Central memory CD4-positive, alpha-beta T cell (primary cell): Measurements from ENCODE around the gene EIF3A.
"Not testable (repeated sequence)": the region's sequence is repeated elsewhere in the genome, so short reads cannot be mapped to it uniquely, and the experiment has no call there.

ENCODE experiments used
- DNase-seq: peaks from one replicate; pipeline ENCODE4 v3.0.0; 2022

EIF3A gene

DNA sequence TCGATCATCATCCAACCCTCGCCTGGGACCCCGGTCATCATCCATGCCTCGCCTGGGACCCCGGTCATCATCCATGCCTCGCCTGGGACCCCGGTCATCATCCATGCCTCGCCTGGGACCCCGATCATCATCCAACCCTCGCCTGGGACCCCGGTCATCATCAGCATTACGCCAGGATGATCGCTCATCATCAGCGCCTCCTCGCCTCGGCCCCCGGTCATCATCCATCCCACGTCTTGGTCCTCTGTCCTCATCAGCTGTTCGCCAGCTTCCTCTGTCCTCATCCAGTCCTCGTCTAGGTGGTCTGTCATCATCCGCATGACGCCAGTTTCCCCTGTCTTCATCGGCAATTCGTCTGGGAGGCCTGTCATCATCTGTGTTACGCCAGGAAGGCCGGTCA is 38.4 kb downstream of the EIF3A start:
- no peak for DNase-seq

DNA sequence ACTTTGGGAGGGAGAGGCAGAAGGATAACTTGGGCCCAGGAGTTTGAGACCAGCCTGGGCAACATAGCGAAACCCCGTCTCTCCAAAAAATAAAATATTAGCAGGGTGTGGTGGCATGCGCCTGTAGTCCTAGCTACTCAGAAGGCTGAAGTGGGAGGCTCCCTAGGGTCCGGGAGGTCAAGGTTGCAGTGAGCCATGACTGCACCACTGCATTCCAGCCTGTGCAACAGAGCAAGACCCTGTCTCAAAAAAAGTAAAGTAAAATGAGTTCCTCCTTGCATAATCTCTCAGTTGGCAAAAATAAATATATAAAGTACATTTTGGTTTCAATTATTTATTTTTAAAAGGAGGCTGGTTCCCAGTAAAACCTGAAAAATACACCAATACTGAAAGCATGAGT is 39.3 kb downstream of the EIF3A start:
- DNase-seq, result no peak

DNA sequence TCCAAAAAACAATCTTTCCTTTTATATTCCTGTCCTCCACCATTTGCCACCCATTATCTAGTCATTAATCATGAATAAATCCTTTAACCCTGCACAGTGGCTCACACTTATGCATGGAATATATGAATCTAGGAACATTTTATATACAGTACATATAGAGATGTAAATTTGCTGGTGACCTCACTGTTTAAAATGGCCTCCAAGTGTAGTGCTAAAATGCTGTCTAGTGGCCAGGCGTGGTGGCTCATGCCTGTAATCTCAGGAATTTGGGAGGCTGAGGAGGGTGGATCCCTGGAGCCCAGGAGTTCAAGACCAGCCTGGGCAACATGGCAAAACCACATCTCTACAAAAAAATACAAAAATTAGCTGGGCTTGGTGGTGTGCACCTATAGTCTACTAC is 41.5 kb downstream of the EIF3A start:
- DNase-seq, result no peak

DNA sequence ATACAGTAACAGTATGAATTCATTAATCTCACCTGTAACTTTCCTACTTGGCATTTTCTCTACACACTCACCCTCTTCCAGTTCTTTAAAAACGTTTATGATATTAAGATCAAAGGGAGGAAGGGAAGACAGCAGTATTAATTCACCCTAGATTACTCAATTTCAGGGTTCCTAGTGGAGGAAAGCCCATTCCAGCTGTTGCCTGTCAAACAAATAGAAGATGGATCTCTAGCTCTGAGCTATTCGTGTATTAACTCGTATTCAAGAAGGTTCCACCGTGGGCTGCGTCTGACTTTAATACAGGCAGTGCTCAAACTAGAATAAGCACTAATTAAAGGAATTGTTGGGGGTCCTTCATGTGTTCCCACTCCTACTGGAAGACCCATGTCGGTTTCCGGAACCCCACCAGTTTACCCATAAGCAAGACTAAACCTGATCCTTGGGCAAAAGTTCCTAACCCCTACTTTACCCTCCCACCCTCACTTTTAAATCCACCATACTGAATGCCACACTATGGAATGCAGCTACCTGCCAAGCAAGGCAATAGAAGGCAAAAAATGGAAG is 49.0 kb downstream of the EIF3A start:
- no peak for DNase-seq

DNA sequence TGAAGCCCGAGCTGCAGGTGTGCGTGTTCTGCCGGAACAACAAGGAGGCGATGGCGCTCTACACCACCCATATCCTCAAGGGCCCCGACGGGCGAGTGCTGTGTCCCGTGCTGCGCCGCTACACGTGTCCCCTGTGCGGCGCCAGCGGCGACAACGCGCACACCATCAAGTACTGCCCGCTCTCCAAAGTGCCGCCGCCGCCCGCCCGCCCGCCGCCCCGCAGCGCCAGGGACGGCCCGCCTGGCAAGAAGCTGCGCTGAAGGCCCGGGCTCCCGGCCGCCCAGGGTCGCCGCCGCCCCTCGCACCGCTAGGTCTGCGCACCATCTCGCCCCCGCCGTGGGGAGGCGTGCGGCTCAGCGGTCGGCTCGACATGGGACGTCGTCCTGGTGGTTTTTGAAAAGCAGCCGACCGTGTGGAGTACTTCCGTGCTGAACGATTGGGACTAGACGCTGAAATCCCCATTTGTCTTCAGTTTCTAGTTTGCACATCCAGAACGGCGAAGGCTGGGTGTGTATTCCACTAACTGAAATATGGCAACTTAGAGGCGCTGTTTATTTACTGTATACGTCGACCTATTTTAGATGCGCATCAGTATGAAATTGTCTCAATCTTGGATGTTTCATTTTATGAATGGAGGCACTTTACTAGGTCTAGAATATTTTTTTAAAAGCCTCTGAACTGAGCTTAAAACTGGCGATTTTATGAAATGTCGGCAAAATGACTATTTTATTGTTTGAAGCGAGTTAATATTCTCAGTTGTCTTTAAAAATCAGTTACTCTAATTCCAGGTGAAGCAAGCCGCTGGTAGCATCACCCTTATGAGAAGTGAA is 50.0 kb downstream of the EIF3A start:
- DNase-seq, result peak; percentile 44

DNA sequence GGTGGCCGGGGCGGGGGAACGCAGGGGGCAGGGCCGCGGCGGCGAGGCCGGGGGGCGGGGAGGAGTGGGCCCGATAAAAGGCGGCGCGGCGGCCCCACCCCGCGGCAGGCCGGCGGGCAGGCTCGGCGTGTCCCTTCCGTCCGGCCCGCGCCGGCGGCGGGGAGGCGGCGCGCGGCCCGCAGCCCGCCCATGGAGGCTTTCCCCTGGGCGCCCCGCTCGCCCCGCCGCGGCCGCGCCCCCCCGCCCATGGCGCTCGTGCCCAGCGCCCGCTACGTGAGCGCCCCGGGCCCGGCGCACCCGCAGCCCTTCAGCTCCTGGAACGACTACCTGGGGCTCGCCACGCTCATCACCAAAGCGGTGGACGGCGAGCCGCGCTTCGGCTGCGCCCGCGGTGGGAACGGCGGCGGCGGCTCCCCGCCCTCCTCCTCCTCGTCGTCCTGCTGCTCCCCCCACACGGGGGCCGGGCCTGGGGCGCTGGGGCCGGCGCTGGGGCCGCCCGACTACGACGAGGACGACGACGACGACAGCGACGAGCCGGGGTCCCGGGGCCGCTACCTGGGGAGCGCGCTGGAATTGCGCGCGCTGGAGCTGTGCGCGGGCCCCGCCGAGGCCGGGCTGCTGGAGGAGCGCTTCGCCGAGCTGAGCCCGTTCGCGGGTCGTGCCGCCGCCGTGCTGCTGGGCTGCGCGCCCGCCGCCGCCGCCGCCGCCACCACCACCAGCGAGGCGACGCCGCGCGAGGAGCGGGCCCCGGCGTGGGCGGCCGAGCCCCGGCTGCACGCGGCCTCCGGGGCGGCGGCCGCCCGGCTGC is 50.8 kb downstream of the EIF3A start, which contains the start of gene NANOS1:
Gene NANOS1 (plus strand): TSS at position 102 of the 808 bp plus-strand sequence. CDS start 88 bp downstream, at position 190.
- DNase-seq, result peak; percentile 9

DNA sequence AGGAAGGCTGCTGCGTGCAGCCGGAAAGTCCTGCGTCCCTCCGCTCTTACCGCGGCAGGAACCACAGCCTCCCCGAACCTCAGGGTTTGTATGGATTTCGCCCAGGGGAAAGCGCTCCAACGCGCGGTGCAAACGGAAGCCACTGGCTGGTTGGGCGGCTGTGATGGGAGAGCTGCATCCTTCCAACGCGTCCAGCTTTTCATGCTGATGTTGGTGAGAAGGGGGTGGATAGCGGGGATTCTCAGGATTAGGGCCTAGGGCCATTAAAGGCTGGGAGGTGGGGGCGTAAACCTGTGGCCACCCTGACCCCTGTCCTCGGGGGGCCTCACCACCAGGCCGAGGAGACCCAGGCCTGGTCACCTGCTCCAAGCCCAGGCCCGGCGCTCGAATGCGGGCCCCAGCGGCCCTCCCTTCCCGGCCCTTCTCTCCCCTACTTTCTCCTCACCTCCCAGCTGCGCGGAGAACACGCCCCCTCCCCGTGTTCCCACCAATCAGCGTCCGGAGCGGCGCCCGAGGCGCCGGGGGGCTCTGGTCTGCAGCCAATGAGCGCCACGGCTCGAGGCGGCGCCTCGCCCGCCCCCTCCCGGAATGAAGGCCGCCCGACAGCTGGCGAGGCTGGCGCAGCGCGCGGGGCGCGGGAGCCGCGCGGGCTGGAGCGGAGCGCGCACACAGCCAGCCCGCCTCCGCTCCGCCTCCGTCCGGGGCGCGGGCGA is 51.6 kb downstream of the EIF3A start:
- peak; percentile 71 for DNase-seq

DNA sequence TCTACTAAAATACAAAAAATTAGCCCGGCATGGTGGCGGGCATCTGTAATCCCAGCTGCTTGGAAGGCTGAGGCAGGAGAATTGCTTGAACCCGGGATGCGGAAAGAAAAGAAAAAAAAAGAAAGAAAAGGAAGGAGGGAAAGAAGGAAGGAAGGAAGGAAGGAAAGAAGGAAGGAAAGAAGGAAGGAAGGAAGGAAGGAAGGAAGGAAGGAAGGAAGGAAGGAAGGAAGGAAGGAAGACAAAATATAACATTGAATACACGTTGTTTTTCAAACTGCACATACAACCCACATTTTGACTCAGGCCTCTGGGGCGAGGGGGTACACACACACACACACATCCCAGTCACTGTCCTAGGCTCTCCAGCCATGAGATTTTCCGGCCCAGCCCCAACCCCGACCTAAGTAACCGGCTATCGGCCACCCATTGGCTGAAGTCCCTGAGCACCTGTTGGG is 52.1 kb downstream of the EIF3A start:
- not testable (repeated sequence) for DNase-seq

DNA sequence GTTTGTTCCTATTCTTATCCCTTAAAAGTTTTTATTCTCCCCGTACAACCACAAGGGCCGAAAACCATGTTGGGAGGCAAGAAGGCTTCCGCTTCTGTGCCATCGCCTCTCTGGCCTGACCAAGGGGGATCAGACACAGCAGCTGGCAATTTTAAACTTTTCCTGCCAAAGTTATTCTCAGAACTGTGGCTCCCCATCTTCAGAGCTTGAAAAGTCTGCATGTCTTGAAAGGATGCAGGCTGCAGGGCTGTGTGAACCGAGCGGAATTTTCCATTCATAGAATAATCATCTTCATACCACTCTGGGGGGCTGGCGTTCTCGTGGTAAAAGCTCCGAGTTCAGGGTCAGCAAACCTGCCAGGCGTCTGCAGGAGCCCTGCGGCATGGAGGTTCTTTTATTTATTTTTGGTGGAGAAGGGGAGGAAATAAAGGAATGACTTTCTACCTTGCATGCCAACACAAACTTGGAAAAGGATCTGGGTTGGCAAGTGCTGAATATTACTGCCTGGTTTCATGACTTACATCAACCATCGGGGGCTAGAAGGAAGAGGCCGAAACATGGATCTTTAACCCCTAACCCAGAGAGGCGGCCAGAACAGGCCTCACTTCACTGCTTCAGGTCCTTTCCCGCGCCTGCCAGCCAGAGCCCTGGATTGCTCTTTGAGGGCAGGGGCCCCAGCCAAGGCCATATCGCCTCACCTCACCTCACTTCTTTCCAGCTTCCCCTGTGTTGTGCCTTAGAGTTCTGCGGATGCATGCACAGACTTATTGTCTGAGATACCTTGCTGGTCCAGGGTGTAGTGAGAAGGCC is 54.1 kb downstream of the EIF3A start:
- DNase-seq, result no peak

DNA sequence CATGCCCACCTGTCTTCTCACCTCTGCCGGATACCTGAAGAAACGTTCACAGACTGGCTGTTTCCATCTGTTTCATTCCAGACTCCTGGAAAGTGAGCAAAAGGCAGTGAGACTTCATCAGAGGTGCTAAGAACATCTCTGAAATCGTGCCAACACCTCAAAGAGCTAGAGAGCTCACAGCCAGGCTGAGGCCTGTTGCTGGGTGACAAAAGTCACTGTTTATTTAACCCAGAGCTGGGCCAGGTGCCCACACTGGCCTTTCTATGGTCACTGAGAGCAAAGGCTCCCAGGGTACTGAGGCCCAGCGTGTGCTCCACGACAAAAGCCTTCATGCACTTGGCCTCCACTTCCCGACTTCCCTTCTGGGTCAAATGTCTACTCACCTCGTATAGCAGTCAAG is 54.8 kb downstream of the EIF3A start:
- no peak for DNase-seq

DNA sequence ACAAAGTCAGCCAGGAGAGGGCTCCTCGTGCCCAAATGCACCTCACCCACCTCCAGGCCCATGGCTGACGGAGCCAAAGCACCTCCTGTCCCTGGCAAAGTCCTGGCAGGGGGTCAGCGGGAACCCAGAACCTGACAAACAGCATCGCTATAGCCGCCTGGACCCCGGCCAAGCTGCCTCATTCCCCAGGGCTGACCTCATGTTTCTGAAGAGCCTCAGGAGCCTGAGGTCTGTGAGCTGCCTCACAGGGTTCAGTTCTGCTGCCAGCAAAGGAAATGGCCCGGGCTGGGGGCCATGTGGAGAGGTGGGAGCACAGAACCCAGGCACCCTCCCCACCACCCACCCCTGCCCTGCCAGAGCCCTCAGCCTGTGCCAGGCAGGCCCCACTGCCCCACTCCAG is 55.3 kb downstream of the EIF3A start:
- DNase-seq, result no peak

DNA sequence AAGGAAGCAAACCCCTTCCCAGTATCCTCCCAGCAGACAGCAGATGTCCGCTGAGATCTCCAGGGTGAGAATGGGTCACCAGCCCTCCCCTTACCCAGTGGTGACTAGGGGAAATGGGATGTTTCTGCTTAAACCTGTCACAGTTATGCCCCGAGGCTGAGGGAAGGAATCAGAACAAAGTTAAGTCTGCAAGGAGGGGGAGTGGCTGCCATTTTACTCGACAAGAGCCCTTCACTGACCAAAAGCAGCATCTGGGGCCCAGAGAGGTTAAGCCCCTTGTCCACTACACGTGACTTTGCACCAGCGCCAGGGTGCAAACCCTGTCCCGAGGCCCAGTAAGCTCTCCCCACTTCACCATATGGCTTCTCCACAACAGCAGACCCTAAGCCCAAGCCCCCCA is 55.7 kb downstream of the EIF3A start:
- no peak for DNase-seq

DNA sequence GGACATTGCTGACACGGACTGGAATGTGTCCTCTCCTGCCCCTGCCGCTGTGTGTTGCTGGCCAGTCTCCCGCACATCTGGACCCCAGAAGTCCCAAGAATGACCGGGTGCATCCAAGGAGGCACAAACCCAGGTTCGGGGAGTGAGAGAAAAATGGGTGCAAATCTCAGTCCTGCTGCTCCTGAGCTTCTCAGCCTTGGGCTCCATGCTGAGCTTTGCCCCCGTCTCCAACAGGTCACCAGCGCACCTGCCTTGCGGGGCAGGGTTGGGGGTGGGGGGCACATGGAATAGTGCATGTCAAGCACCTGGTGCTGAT is 57.1 kb downstream of the EIF3A start:
- DNase-seq, result no peak

DNA sequence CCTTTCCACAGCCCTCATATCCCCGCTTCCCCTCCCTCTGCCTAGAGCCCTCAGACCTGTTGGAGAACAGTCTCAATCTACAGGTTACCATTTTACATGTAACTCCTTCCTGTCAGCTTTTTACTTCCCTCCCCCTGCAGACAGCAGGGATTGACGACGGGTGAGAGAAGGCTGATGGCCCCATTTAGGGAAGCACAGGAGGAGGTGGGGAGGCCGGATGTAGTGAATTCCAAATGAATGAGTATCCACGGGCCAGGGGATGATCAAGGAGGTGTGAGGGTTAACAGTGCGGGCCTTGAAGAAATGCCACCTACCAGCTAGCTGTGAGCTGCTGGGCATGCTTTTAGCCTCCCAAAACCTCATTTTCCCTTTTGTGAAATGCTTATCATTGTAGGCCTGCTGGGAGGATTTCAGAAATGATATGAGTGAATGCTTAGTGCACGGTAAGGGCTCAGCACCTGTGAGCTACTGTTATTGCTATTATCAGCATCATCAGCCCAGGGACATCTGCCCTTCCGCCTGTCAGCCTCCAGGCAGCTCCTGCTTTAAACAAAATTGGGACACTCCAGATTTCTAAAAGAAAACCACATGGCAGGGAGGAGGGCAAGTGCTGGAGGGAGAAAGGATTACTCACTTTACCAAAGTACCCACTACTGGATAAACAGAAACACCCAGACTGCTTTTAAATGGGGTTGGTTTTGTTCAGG is 57.6 kb downstream of the EIF3A start:
- no peak for DNase-seq

DNA sequence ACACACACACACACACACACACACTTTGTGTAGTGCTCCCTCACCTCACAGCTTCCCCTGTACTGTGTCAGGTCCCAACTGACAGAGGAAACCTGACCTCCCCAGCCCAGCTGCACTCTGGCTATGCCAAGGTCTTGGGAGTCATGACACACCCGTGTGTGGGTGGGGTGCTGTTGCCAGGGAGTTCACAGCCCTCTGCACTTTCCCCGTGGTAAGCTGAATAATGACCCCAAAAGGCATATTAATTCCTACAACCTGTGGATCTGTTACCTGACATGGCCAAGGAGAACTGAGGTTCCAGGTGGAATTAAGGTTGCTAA is 60.0 kb downstream of the EIF3A start:
- DNase-seq, result no peak

DNA sequence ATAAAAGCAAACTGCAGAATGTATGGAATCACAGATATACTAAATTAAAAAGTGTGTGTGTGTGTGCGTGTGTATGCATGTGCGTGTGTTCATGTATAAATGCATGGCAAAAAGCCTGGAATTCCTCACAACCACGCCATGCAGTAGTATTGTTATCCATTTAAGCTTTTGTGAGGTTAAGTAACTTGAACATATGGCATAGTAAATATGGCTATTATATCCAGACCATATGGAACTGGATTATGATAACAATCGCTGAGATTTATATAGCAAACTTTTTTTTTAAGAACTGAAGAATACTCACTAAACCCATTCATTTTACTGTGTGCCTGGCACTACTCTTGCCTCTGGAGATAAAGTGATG is 73.4 kb downstream of the EIF3A start:
- no peak for DNase-seq

DNA sequence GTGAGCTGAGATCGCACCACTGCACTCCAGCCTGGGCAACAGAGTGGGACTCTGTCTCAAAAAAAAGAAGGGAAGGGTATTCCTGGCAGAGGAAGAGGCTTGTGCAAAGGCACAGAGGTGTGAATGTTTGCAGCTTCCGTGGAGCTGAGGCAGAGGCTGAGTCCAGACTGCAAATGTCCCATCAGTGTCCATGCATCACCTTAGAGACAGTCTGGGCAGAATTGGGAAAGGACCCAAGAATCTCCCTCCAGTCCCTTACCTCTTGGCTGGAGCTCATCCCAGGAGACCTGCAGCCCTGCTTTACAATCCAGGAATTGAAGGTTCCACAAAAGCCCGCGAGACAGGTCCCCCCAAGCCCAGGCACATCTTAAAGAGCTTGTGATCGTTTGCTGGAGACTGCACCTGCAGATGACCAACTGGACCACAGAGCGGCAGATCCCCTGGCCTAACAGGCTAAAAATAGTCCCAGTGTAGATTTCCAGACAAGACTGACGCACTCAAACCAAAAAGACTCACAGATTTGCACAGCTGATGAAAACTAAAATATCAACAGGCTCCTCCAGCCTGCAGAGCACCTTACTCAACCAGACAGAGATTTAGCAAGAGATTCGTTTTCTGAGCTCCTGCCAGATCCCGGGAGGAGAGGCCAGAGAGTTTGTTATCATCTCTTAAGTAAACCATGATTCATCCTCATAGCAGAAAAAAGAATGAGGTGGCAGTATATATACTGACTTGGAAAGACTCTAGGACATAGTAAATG is 74.0 kb downstream of the EIF3A start:
- no peak for DNase-seq

DNA sequence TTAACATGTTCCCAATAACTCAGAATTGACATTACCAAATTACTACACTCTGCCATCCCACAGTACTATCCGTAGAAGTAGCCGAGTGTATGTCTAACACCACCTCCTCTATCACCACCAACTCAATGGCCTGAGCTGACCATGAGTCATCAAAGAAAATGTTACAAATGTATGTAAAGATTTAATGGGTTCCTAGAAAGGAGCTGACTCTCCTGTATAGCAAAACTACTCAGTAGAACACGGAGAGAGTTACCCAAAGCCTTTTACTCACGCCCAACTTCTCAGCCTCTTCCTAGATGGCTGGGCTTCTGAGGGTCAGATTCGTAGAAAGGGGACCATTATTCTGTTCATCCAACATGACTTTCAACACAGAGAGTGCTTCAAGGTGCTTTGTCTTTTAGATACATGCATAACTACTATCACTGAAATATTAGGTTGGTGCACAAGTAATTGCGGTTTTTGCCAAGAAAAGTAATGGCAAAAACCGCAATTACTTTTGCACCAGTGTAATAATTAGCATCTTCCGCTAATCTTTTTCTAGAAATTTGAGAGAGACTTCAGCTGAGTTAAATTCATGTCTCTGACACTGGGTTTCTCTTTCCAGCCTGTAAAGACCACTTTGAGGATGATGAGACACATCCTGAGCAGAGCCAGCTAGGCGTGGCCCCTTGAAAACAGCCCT is 75.1 kb downstream of the EIF3A start:
- DNase-seq, result no peak

DNA sequence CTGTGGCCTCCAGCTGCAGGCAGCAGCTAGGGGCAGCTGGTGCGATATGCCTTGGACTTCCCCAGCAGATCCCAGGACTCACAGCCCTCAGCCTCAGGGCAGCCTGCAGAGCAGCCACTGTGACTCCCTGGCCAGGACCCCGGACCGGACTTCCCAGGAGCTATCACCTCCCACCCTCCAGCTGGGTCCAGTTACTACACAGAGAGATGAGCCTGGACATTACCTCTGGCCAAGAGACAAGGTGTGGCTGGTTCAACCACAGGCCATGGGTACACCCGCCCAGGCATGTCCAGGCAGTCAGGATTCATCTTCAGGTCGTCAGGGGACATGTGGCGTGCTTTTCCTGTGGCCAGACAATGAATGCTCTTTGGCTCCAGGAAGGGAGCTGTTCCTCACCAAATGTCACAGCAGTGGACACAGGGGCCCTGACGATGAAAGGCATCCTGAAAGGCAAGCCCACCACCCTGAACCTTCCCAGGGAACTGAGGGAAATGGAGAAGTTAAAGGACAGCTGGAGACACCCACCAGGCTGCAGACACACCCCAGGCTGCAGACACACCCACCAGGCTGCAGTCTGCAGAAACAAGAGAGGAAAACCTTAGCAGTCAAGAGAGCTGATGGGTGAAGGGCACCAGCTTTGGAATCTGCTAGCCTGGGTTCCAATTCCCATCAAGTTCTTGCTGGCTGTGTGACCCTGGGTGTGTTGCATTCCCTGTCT is 76.9 kb downstream of the EIF3A start:
- no peak for DNase-seq
